Esophagus muscularis mucosa (tissue), 4 donors: ENCODE data around the gene CCDC158. TPM values are rescaled to one million over a fixed set of nuclear protein-coding genes. Genes with fewer than 3 reads are reported as not detected.

Experiments
- DNase-seq: peaks from one replicate; pipeline ENCODE4 v3.0.0-alpha.2; 2017; ENCODE audit errors: extremely low spot score
- H3K27ac ChIP-seq, 4 donors: fragments of 200-600 bp; sonication (generic); replicated peaks in 1 of 4; 1 replicate in 3 of 4; 2 replicates in 1 of 4; pipeline ENCODE4 v1.5.1; 2016 to 2019; ENCODE audit warnings: mild to moderate bottlenecking in 1 of 4
- H3K27me3 ChIP-seq, 4 donors: fragments of 200-600 bp; sonication (generic); one replicate each; pipeline versions ENCODE4 v1.5.1 to v1.6.0; 2016 to 2019
- H3K36me3 ChIP-seq, 4 donors: fragments of 200-600 bp; sonication (generic); one replicate each; pipeline ENCODE4 v1.5.1; 2016 to 2019
- H3K4me1 ChIP-seq, 4 donors: fragments of 200-600 bp; sonication (generic); one replicate each; pipeline ENCODE4 v1.5.1; 2016 to 2019
- H3K4me3 ChIP-seq, 4 donors: fragments of 200-600 bp; sonication (generic); 1 replicate in 2 of 4; 2 replicates in 2 of 4; pipeline ENCODE4 v1.5.1; 2016 to 2019; ENCODE audit warnings: mild to moderate bottlenecking in 4 of 4, moderate library complexity in 1 of 4
- H3K9me3 ChIP-seq, 4 donors: fragments of 200-600 bp; sonication (generic); 1 replicate in 3 of 4; 2 replicates in 1 of 4; pipeline ENCODE4 v1.5.1; 2016 to 2019
- EP300 ChIP-seq: sonication (generic); formaldehyde crosslinking; IDR thresholded peaks from one replicate; pipeline ENCODE4 v1.6.1; 2017; ENCODE audit warnings: antibody characterized with exemption
- POLR2A ChIP-seq: fragments of 450-650 bp; IDR thresholded peaks from one replicate; pipeline ENCODE4 v1.6.1; 2017; ENCODE audit warnings: antibody characterized with exemption, moderate library complexity, mild to moderate bottlenecking, low read depth
- POLR2AphosphoS5 ChIP-seq, 2 donors: sonication (generic); formaldehyde crosslinking; IDR thresholded peaks; one replicate each; pipeline ENCODE4 v1.6.1; 2017; ENCODE audit warnings: antibody characterized with exemption in 2 of 2
- WGBS: methylation state at CpG from one replicate; pipeline ENCODE4 v1.1.5; 2018; 5-methylcytosine and 5-hydroxymethylcytosine counted together
- intact Hi-C: fragments of 100-400 bp; cut with DNase I; formaldehyde crosslinking; loops from one replicate; pipeline ENCODE4 v1.15.1; 2023
- total RNA-seq, 4 donors: library from RNA; depleted of rRNA; stranded (reverse); fragments of >200 nt; gene quantifications; one replicate each; pipeline versions ENCODE4 v1.1.0 to v1.2.1, GENCODE V29; 2016
- TF ChIP-seq, protein P1 (sequence below), 3 experiments: fragments of 200-600 bp in 2 of 3; fragments of 450-650 bp in 1 of 3; sonication (generic) in 2 of 3; IDR thresholded peaks; one replicate each; pipeline ENCODE4 v1.5.1; 2017 to 2019; ENCODE audit warnings: antibody characterized with exemption in 3 of 3, mild to moderate bottlenecking in 2 of 3, moderate library complexity in 1 of 3

Gene CCDC158
- total RNA-seq, 4 donors from 2014 or later: 0.66 to 1.8 (median 1.3) TPM

DNA sequence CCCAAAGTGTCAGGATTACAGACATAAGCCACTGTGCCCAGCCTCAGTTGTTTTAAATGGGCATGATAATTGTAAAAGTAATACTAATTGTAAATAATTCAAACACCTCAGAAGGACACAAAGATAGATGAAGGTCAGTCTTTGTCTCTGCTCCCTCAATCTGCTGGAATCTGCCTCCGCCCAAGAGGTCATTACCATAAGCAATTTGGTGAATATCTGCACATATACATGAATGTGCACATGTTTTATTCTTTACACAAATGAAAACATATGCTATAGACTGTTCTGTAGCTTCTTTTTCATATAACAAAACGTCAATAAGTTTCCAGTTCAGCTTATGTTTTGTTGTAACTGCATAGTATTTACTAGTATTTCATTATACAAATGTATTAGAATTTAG lies 107.4 kb downstream of the CCDC158 start:
- no peaks in the 10 kb centered on the region for H3K27me3 ChIP-seq
- H3K27ac ChIP-seq: no peak overlapping the region
- TF ChIP-seq, protein P1, sequence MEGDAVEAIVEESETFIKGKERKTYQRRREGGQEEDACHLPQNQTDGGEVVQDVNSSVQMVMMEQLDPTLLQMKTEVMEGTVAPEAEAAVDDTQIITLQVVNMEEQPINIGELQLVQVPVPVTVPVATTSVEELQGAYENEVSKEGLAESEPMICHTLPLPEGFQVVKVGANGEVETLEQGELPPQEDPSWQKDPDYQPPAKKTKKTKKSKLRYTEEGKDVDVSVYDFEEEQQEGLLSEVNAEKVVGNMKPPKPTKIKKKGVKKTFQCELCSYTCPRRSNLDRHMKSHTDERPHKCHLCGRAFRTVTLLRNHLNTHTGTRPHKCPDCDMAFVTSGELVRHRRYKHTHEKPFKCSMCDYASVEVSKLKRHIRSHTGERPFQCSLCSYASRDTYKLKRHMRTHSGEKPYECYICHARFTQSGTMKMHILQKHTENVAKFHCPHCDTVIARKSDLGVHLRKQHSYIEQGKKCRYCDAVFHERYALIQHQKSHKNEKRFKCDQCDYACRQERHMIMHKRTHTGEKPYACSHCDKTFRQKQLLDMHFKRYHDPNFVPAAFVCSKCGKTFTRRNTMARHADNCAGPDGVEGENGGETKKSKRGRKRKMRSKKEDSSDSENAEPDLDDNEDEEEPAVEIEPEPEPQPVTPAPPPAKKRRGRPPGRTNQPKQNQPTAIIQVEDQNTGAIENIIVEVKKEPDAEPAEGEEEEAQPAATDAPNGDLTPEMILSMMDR (IDR thresholded peaks at IDR 0.05): no peak
- no peak for TF ChIP-seq EP300
- no peak for TF ChIP-seq POLR2AphosphoS5 (IDR thresholded peaks at IDR 0.05)
- TF ChIP-seq POLR2A: no peak
- 84% methylated on average over 2 of the region's 2 CpGs for WGBS
- no peak overlapping the region for H3K4me3 ChIP-seq
- peaks cover 0 to 17% (median 8%) of the 10 kb centered on the region in 4 donors for H3K36me3 ChIP-seq
- intact Hi-C loops: no loop called here
- H3K4me1 ChIP-seq: peaks cover 7 to 25% (median 18%) of the 10 kb centered on the region in 4 donors
- peaks cover 0 to 7% (median 0%) of the 10 kb centered on the region in 4 donors for H3K9me3 ChIP-seq
- DNase-seq: no peak

DNA sequence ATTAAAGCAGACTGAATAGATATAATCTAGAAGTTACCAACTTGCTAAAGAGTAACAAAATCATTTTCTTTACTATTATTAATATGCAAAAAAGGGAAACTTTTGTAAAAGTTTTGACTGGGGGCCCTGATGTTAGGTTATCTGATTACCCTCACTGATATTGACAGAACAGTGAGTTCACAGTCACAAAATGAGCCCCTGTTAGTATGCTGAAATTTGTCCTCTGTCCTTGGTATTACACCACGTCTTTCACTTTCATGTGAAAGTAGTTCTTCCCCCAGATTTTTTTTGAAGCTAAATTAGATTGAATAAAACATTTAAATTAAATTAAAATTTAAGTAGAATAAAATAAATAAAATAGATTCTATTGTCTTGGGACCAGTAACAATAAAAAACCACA lies 108.5 kb downstream of the CCDC158 start:
- no peak for TF ChIP-seq POLR2AphosphoS5 (IDR thresholded peaks at IDR 0.05)
- TF ChIP-seq, protein P1 (IDR thresholded peaks at IDR 0.05): no peak
- no peak for TF ChIP-seq POLR2A
- TF ChIP-seq EP300: no peak
- intact Hi-C loops: no loop called here
- H3K4me1 ChIP-seq: peaks cover 12 to 36% (median 27%) of the 10 kb centered on the region in 4 donors
- no peak overlapping the region for H3K4me3 ChIP-seq
- no peaks in the 10 kb centered on the region for H3K27me3 ChIP-seq
- no peak overlapping the region for H3K27ac ChIP-seq
- peaks cover 0 to 17% (median 8%) of the 10 kb centered on the region in 4 donors for H3K36me3 ChIP-seq
- 76% methylated on average over 1 of the region's 1 CpG for WGBS
- DNase-seq: no peak
- H3K9me3 ChIP-seq: peaks cover 0 to 7% (median 0%) of the 10 kb centered on the region in 4 donors

DNA sequence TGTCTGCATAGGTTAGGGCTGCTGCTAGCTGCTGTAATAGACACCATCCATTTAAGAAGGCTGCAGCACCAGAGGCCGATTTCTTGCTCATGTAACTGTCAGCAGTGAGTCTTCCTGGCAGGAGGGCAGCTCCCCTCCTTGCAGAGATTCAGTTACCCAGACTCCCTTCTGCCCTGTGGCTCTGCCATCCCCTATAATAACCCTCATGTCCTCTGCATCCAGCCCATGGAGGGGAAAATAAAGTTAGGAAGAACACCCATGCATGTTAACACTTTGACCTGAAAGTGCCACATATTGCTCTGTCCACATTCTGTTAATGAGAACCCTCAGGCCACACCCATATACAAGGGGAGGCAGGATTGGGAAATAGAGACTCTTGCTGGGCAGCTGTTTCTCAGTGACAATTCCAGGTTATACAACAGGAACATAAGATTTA lies 109.0 kb downstream of the CCDC158 start:
- Histone ChIP-seq H3K4me3 (no peak overlapping the region), H3K4me1 (peaks cover 12 to 41% (median 30%) of the 10 kb centered on the region in 4 donors), H3K27me3 (no peaks in the 10 kb centered on the region), H3K9me3 (peaks cover 0 to 7% (median 0%) of the 10 kb centered on the region in 4 donors), H3K27ac (peak overlapping the region in 1 of 4 donors; percentile 6), H3K36me3 (peaks cover 0 to 17% (median 8%) of the 10 kb centered on the region in 4 donors)
- no peak for DNase-seq
- no peak for TF ChIP-seq POLR2AphosphoS5 (IDR thresholded peaks at IDR 0.05)
- 21% methylated on average over 1 of the region's 1 CpG for whole genome bisulfite sequencing
- intact Hi-C loops: no loop called here

DNA sequence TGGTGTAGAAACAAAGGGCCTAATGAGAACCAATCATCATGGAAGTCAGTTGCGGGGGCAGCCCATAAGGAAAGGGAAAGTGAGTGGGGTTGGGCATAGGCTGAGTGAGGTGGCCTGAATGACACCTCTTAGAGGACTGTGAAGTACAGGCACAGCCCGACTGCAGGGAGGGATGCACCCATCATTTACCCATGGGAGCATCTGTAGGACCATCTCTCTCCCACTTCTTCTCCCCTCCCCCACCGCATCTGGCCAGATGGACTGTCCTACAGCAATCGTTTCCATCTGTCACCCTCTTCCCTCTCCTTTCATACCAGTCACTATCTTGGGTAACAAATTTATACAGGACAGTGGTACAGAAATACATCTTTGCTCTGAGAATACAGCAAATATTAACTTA lies 110.3 kb downstream of the CCDC158 start:
- Histone ChIP-seq H3K4me1 (peaks cover 14 to 42% (median 33%) of the 10 kb centered on the region in 4 donors), H3K4me3 (no peak overlapping the region), H3K9me3 (no peaks in the 10 kb centered on the region), H3K36me3 (peaks cover 0 to 17% (median 8%) of the 10 kb centered on the region in 4 donors), H3K27me3 (no peaks in the 10 kb centered on the region), H3K27ac (no peak overlapping the region)
- intact Hi-C loops: no loop called here
- TF ChIP-seq POLR2AphosphoS5 (IDR thresholded peaks at IDR 0.05) (no peak), EP300 (no peak), POLR2A (no peak)
- TF ChIP-seq, protein P1 (IDR thresholded peaks at IDR 0.05): no peak
- DNase-seq: no peak
- WGBS: 77% methylated on average over 4 of the region's 4 CpGs

DNA sequence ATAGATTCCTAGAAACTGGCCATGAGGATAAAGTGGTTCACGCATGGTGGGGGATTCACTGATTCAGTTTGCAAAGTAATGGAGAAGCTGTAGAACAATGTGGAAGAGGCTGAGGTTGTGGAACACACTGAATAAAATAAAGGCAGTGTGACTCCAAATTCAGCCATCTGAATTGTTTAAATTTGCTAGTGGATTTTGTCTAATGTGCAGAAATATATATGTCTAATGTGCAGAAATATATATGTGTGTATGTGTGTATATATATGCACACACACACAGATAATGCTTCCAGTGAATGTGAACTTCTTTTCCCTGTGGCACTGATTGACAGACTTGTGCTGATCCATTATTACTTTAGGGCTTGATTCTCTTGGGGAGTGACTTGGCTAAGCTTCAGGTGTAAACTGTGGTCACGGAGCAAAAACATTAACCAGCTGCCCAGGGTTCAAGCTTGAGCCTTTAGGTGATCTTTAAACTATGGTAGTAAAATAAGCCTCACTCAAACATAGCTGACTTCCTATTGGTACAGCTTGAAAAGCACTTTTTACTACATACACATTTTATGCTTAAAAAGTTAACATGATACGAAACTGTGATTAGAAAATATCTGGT lies 110.9 kb downstream of the CCDC158 start:
- DNase-seq: no peak
- TF ChIP-seq POLR2AphosphoS5 (IDR thresholded peaks at IDR 0.05): no peak
- TF ChIP-seq EP300: no peak
- TF ChIP-seq POLR2A: no peak
- TF ChIP-seq, protein P1 (IDR thresholded peaks at IDR 0.05): no peak
- WGBS: 81% methylated on average over 3 of the region's 3 CpGs
- H3K4me1 ChIP-seq: peaks cover 21 to 48% (median 40%) of the 10 kb centered on the region in 4 donors
- H3K4me3 ChIP-seq: no peak overlapping the region
- no peaks in the 10 kb centered on the region for H3K27me3 ChIP-seq
- H3K27ac ChIP-seq: no peak overlapping the region
- no peaks in the 10 kb centered on the region for H3K9me3 ChIP-seq
- intact Hi-C loops: loop anchor here (5.0 kb wide), 3 partner anchors 58 to 133 kb away; partner anchors contain the start of genes CCDC158 and FAM47E
- peaks cover 0 to 17% (median 8%) of the 10 kb centered on the region in 4 donors for H3K36me3 ChIP-seq
